ENCODE measurements around the gene SMIM29. TPM values are rescaled to one million over a fixed set of nuclear protein-coding genes. Genes with fewer than 3 reads are reported as not detected.

Gene SMIM29
- polyA plus RNA-seq, 1 donor (not counting 4 experiments of a cell fraction or from before 2014, with no cell fraction given) = 27.4 TPM

DNA sequence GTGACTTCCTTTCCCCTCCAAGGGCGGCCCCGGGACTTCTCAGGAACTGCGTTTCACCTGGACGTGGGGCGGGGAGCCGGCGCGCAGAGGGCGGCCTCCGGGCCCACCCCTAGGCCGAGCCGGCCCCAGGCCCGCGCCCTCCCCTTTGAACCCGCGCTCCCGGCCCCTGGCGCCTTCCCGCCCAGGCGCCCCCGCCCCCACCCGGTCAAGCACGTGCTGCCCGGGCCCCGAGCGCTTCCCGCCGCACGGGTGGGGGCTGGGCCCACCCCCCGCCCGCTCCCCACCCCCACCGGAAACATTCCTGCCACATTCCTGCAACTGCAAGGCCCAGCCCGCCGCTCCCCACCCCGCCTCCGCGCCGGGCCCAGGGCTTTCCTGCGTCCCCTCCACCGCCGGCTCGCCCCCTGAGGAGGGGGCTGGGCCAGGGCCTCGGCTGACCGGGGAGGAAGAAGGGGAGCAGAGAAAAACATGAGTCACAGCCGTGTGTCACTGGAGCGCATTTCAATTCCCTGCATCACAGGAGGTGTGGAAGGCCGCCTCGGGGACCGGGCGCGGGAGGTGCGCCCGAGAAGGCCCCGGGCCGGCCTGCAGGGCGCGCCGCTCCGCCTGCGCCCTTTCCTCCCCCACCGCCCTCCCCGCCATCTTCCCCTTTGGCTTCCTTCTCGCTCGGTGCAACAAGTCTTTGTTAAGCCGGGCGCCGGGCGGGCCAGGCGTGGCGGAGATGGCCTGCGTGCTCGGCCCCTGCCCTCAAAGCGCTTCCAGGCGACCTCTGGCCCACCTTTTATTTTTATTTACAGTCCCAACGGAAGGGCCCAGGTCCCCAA, 13.3 kb downstream of the SMIM29 start:
- TF ChIP-seq, protein P1, sequence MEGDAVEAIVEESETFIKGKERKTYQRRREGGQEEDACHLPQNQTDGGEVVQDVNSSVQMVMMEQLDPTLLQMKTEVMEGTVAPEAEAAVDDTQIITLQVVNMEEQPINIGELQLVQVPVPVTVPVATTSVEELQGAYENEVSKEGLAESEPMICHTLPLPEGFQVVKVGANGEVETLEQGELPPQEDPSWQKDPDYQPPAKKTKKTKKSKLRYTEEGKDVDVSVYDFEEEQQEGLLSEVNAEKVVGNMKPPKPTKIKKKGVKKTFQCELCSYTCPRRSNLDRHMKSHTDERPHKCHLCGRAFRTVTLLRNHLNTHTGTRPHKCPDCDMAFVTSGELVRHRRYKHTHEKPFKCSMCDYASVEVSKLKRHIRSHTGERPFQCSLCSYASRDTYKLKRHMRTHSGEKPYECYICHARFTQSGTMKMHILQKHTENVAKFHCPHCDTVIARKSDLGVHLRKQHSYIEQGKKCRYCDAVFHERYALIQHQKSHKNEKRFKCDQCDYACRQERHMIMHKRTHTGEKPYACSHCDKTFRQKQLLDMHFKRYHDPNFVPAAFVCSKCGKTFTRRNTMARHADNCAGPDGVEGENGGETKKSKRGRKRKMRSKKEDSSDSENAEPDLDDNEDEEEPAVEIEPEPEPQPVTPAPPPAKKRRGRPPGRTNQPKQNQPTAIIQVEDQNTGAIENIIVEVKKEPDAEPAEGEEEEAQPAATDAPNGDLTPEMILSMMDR (optimal IDR thresholded peaks at IDR 0.05 in 1 of 3, IDR thresholded peaks at IDR 0.05 in 1 of 3, conservative IDR thresholded peaks at IDR 0.05 in 1 of 3; ENCODE audit: extremely low read depth in 1 of 3, insufficient read depth in 2 of 3, low read length in 3 of 3) = peak in 1 of 3 experiments; percentile 15
- no peak for TF ChIP-seq EZH2 (IDR thresholded peaks at IDR 0.05; ENCODE audit: low read length)
- Histone ChIP-seq H3K4me3 (ENCODE audit: control insufficient read depth in 2 of 3, extremely low read depth in 1 of 3, insufficient read depth in 2 of 3, low read depth in 1 of 3, low read length in 3 of 3) (peak overlapping the region in 2 of 3 experiments; percentile 56 to 71), H3K4me1 (ENCODE audit: control insufficient read depth, extremely low read depth, insufficient read depth, low read length) (peaks cover 34% of the 10 kb centered on the region), H4K20me1 (ENCODE audit: control insufficient read depth, extremely low read depth, insufficient read depth, low read length) (peaks cover 2% of the 10 kb centered on the region), H3K27ac (ENCODE audit: control insufficient read depth, insufficient read depth, low read length) (peak overlapping the region; percentile 83), H3K36me3 (ENCODE audit: control insufficient read depth in 2 of 2, extremely low read depth in 1 of 2, insufficient read depth in 2 of 2, low read length in 2 of 2) (peaks cover 2 to 13% of the 10 kb centered on the region in 2 experiments), H2AFZ (ENCODE audit: control insufficient read depth, low read length) (no peak overlapping the region), H3K27me3 (ENCODE audit: control insufficient read depth, extremely low read depth, insufficient read depth, low read length) (no peaks in the 10 kb centered on the region), H3K9ac (ENCODE audit: control insufficient read depth, extremely low read depth, insufficient read depth, low read length) (peak overlapping the region; percentile 82), H3K9me3 (ENCODE audit: control insufficient read depth, low read depth, low read length) (no peaks in the 10 kb centered on the region), H3K4me2 (ENCODE audit: control insufficient read depth, extremely low read depth, insufficient read depth, low read depth, low read length) (peak overlapping the region; percentile 86), H3K79me2 (ENCODE audit: control insufficient read depth, insufficient read depth, low read length) (peaks cover 31% of the 10 kb centered on the region), H3K9me1 (ENCODE audit: control insufficient read depth, extremely low read depth, insufficient read depth, low read length) (no peaks in the 10 kb centered on the region)
- FAIRE-seq (no peak), DNase-seq (ENCODE audit: low read depth, low spot score) (no peak)
- dilution Hi-C loops (cut with MboI; ENCODE audit: extremely low pct_ligation_motif_present, low sequenced_read_pairs) = no loop called here

DNA sequence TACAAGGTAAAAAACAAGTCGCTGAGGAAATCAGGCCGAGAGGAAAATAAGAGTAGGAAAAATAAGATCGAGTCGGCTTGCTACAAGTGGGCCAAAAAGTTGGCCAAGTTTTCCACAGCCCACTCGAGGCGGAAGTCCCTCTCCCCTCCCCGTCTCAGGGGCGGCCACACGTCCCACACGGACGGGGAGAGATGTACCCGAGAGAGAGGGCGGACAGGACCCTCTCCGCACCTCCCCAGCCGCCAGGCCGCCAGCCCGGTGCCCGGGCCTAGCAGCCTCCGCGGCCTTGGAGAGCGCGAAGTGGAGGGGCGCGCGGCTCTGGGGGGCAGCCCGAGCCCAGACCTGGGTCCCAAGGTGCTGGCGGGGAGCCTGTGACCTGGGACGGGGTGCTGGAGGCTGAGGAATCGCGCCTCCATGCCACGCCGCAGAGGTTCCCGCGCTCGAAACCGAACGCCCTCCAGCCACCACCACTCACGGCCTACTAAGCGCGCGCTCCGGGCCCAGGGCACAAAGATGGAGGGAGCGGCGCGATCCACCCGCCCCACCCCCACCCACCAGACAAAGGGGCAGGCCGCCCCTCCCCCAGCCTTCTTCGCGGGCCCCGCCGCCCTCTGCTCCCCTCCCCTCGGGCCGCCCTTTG, 14.0 kb downstream of the SMIM29 start:
- H3K4me3 ChIP-seq (ENCODE audit: control insufficient read depth in 2 of 3, extremely low read depth in 1 of 3, insufficient read depth in 2 of 3, low read depth in 1 of 3, low read length in 3 of 3) = no peak overlapping the region
- H3K9me1 ChIP-seq (ENCODE audit: control insufficient read depth, extremely low read depth, insufficient read depth, low read length) = no peaks in the 10 kb centered on the region
- no peak overlapping the region for H3K27ac ChIP-seq (ENCODE audit: control insufficient read depth, insufficient read depth, low read length)
- dilution Hi-C loops (cut with MboI; ENCODE audit: extremely low pct_ligation_motif_present, low sequenced_read_pairs) = no loop called here
- H3K4me1 ChIP-seq (ENCODE audit: control insufficient read depth, extremely low read depth, insufficient read depth, low read length) = peaks cover 28% of the 10 kb centered on the region
- no peaks in the 10 kb centered on the region for H3K9me3 ChIP-seq (ENCODE audit: control insufficient read depth, low read depth, low read length)
- H3K36me3 ChIP-seq (ENCODE audit: control insufficient read depth in 2 of 2, extremely low read depth in 1 of 2, insufficient read depth in 2 of 2, low read length in 2 of 2) = peaks cover under 1 to 9% of the 10 kb centered on the region in 2 experiments
- peaks cover 2% of the 10 kb centered on the region for H4K20me1 ChIP-seq (ENCODE audit: control insufficient read depth, extremely low read depth, insufficient read depth, low read length)
- TF ChIP-seq, protein P1 (optimal IDR thresholded peaks at IDR 0.05 in 1 of 3, IDR thresholded peaks at IDR 0.05 in 1 of 3, conservative IDR thresholded peaks at IDR 0.05 in 1 of 3; ENCODE audit: extremely low read depth in 1 of 3, insufficient read depth in 2 of 3, low read length in 3 of 3) = no peak
- no peak for TF ChIP-seq EZH2 (IDR thresholded peaks at IDR 0.05; ENCODE audit: low read length)
- H3K27me3 ChIP-seq (ENCODE audit: control insufficient read depth, extremely low read depth, insufficient read depth, low read length) = no peaks in the 10 kb centered on the region
- no peak overlapping the region for H2AFZ ChIP-seq (ENCODE audit: control insufficient read depth, low read length)
- no peak for DNase-seq (ENCODE audit: low read depth, low spot score)
- H3K4me2 ChIP-seq (ENCODE audit: control insufficient read depth, extremely low read depth, insufficient read depth, low read depth, low read length) = no peak overlapping the region
- no peak overlapping the region for H3K9ac ChIP-seq (ENCODE audit: control insufficient read depth, extremely low read depth, insufficient read depth, low read length)
- peaks cover 24% of the 10 kb centered on the region for H3K79me2 ChIP-seq (ENCODE audit: control insufficient read depth, insufficient read depth, low read length)
- no peak for FAIRE-seq
